ENCODE measurements around the gene AURKA.

DNA sequence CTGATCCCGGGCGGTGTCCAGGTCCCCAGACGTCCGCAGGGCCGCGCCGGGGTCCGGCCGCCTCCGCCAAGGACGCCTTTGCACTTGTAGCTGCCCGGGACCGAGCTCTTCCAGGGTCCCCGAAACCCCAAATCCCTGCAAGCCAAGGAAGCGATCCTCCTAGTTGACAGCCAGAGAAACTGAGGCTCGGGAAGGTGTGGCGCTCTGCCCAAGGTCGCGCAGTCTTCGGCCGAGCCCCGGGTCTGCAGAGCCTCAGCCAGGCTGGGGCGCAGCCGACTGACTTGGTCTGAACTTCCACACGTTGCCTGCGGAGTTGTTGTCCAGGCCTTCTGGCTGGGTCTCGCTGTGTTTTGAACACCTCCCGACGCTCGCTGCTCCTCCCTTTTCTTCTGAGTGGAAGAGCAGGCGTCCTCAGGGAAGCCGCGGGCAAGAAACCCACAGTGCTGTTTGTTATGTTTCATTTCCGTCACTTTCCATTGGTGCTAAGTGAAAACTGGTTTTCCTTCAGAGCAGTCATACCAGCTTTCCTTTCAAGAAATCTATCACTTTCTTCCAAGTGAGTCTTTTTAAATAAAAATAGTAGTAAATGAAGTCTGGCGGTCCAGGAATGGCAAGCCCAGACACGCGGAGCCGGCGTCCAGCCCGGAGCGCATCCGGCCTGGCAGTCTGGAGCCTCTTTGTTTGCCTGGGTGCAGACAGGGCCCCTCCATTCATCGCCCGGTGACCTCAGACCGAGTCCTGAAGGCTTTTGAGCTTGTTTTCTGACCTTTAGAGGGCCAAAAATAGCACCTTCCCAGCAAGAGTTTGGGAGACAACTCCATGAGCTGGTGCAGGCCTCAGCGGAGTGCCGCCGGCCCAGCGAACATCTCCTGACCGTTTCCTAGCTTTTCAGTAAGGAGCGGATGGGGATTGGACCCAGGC is 32.5 kb downstream of the AURKA start:
- TF ChIP-seq, protein P1, sequence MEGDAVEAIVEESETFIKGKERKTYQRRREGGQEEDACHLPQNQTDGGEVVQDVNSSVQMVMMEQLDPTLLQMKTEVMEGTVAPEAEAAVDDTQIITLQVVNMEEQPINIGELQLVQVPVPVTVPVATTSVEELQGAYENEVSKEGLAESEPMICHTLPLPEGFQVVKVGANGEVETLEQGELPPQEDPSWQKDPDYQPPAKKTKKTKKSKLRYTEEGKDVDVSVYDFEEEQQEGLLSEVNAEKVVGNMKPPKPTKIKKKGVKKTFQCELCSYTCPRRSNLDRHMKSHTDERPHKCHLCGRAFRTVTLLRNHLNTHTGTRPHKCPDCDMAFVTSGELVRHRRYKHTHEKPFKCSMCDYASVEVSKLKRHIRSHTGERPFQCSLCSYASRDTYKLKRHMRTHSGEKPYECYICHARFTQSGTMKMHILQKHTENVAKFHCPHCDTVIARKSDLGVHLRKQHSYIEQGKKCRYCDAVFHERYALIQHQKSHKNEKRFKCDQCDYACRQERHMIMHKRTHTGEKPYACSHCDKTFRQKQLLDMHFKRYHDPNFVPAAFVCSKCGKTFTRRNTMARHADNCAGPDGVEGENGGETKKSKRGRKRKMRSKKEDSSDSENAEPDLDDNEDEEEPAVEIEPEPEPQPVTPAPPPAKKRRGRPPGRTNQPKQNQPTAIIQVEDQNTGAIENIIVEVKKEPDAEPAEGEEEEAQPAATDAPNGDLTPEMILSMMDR (IDR thresholded peaks at IDR 0.05): no peak
- TF ChIP-seq POLR2A (IDR thresholded peaks at IDR 0.05): peak in 1 of 2 donors; percentile 1

Data from thyroid gland (tissue), 4 donors.